ENCODE measurements around the gene GPR39. TPM values are rescaled to one million over a fixed set of nuclear protein-coding genes. Genes with fewer than 3 reads are reported as not detected.

Gene GPR39
- total RNA-seq, 6 donors from 2014 or later = 10.1 to 45.9 (median 24.0) TPM

- no peak overlapping the region for H3K4me3 ChIP-seq
- ATAC-seq (ENCODE audit: low FRiP score in 2 of 2) (no peak), DNase-seq (no peak)
- no peaks in the 10 kb centered on the region for H3K27me3 ChIP-seq
- no peak for TF ChIP-seq POLR2A (IDR thresholded peaks at IDR 0.05)
- TF ChIP-seq EP300 (IDR thresholded peaks at IDR 0.05) = no peak
- no peak for TF ChIP-seq POLR2AphosphoS5 (IDR thresholded peaks at IDR 0.05)
- TF ChIP-seq CTCF (IDR thresholded peaks at IDR 0.05) = no peak
- no peak overlapping the region for H3K27ac ChIP-seq
- H3K4me1 ChIP-seq = no peaks in the 10 kb centered on the region
- H3K36me3 ChIP-seq = no peaks in the 10 kb centered on the region
- peaks cover 14 to 87% (median 70%) of the 10 kb centered on the region in 4 donors for H3K9me3 ChIP-seq
- 84 to 90% methylated on average over 7 to 9 of the region's 9 CpGs for WGBS, 2 donors
Observed at GRCh38 chr2:132468821-132469675, 52.4 kb downstream of the GPR39 start.

GRCh38 chr2:132470746-132471145 is 54.1 kb downstream of the GPR39 start:
- ATAC-seq (ENCODE audit: low FRiP score in 2 of 2) (no peak), DNase-seq (no peak)
- H3K27me3 ChIP-seq = no peaks in the 10 kb centered on the region
- H3K36me3 ChIP-seq = no peaks in the 10 kb centered on the region
- no peaks in the 10 kb centered on the region for H3K4me1 ChIP-seq
- no peak for TF ChIP-seq POLR2AphosphoS5 (IDR thresholded peaks at IDR 0.05)
- TF ChIP-seq POLR2A (IDR thresholded peaks at IDR 0.05) = no peak
- no peak for TF ChIP-seq EP300 (IDR thresholded peaks at IDR 0.05)
- TF ChIP-seq CTCF (IDR thresholded peaks at IDR 0.05) = no peak
- WGBS, 2 donors = 50 to 65% methylated on average over 1 to 2 of the region's 2 CpGs
- no peak overlapping the region for H3K27ac ChIP-seq
- peaks cover 12 to 83% (median 58%) of the 10 kb centered on the region in 4 donors for H3K9me3 ChIP-seq
- no peak overlapping the region for H3K4me3 ChIP-seq

- Histone ChIP-seq H3K4me3 (no peak overlapping the region), H3K36me3 (no peaks in the 10 kb centered on the region), H3K9me3 (peaks cover 0 to 64% (median 37%) of the 10 kb centered on the region in 4 donors), H3K27ac (no peak overlapping the region), H3K27me3 (no peaks in the 10 kb centered on the region), H3K4me1 (no peaks in the 10 kb centered on the region)
- TF ChIP-seq POLR2A (IDR thresholded peaks at IDR 0.05) = no peak
- TF ChIP-seq POLR2AphosphoS5 (IDR thresholded peaks at IDR 0.05) = no peak
- TF ChIP-seq CTCF (IDR thresholded peaks at IDR 0.05) = no peak
- no peak for TF ChIP-seq EP300 (IDR thresholded peaks at IDR 0.05)
- no peak for DNase-seq
- 87 to 96% methylated on average over 2 of the region's 2 CpGs for WGBS, 2 donors
- ATAC-seq (ENCODE audit: low FRiP score in 2 of 2) = no peak
Observed at GRCh38 chr2:132473174-132473883, 56.7 kb downstream of the GPR39 start.

GRCh38 chr2:132475615-132476014 is 59.0 kb downstream of the GPR39 start:
- H3K36me3 ChIP-seq = no peaks in the 10 kb centered on the region
- DNase-seq (no peak), ATAC-seq (ENCODE audit: low FRiP score in 2 of 2) (no peak)
- H3K4me3 ChIP-seq = no peak overlapping the region
- 78 to 88% methylated on average over 2 of the region's 2 CpGs for WGBS, 2 donors
- TF ChIP-seq POLR2AphosphoS5 (IDR thresholded peaks at IDR 0.05) (no peak), POLR2A (IDR thresholded peaks at IDR 0.05) (no peak), EP300 (IDR thresholded peaks at IDR 0.05) (no peak), CTCF (IDR thresholded peaks at IDR 0.05) (no peak)
- no peaks in the 10 kb centered on the region for H3K4me1 ChIP-seq
- H3K9me3 ChIP-seq = peaks cover 0 to 51% (median 19%) of the 10 kb centered on the region in 4 donors
- no peaks in the 10 kb centered on the region for H3K27me3 ChIP-seq
- no peak overlapping the region for H3K27ac ChIP-seq

Data from upper lobe of left lung (tissue), 6 donors.